ENCODE data around the gene FGF12.

FGF12 gene

DNA sequence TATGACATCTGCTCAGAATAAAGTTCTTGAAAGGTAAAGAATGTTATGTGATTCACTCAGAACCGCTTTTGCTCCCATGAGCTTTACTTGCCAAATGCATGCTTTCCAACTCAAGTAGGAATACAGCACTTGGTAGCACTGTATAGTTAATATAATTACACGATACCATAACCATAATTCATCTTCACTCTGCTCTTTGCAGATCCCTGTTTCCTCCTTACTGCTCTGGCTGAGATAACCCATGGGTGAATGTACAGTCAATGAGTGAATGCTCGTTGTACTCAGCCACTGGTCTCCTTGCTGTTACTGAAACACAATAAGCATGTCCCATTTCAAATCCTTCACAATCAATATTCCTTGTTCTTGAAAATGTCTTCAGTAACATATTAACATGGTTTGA, 550.0 kb downstream of the FGF12 start:
- no peak for DNase-seq

DNA sequence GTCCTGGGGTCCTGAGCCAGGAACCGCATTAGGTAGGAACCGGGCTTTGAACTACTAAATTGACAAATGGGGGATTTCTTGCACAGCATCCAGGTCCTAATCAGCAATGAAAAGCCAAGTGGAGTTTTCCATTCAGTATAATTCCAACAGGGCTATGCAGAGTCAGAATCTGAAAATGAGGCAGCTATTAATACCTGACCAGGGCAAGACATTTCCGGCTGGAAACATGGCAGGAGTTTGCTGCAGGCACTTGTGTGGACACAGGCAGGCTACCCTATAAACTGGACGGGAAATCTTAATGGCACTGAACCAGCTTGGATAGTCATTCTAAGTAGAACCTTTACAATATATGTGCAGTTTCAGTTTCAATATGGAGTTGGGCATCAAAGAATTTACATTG, 553.1 kb downstream of the FGF12 start:
- DNase-seq, result no peak

DNA sequence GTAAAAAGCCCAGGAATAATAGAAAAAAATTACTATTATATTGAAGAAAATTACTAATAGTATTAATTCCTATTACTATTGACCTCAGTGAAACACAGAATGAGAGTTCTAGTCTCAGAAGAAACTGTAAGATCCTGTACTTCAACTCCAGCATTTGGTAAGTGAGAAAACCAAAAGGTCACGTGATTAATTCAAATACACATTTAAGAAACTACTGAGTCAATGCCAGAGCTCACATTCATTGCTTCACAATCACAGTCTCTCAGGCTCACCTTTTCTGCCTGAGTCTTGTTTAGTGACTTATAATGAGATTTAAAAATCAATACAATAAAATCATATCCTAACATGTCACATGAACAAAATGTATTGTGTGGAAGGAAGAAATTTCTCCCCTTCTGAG, 556.1 kb downstream of the FGF12 start:
- peak; percentile 1 for DNase-seq

DNA sequence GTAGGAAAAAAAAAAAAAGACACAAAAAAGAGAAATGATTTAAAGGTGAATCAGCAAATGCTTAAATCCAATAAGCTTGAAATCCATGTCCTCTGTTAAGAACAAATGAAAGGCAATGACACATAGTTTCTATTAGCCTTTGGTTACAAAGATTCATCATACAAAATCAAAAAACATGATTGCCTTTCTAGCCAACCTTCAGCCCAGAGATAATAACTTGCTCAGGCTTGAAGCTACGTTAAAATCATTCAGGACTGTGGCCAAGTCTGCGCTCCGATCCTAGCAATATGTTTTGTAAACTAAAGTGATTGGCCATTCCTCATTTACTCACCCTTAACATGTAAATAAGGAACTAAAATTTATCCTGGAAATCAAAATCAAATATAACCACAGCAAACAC, 556.7 kb downstream of the FGF12 start:
- no peak for DNase-seq

DNA sequence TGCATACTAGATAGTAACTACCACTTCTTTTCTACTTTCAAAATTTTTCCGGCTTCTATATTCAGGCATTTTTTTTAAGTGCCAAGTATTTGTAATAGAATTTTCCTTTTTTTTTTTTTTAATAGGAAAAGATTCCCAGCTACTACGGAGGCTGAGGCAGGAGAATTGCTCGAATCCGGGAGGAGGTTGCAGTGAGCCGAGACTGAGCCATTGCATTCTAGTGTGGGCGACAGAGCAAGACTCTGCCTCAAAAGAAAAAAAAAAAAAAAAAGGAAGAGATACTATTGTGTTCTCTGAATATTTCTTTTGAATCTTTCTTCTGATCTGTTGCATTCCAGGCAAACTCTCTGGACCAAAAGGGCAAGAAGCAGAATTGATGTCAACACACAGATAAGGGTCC, 557.3 kb downstream of the FGF12 start:
- no peak for DNase-seq

DNA sequence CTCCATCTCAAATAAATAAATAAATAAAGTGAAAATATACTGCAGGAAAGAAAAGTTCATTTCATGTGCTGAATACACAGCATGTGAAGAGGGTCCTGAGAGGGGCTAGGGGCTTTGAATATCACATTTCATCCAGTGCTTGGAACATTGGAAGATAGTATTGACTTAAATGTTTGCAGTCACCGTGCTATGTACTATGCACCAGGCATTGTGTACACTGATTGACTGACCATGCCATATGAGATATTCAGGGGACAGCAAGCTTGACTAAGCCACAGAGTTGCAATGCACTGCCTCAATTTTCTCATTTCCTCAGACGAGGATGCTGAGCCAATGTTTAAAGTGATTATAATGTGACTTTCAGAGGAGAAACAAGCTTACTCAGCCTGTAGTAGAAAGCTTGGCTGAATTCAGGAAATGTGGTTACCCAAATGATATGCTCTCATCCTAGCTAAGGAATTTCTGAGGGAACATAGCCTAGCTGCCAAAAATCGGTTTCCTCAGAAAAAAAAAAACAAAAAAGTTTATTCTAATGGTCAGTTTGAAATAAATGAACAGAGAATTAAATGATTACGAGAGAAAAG, 557.9 kb downstream of the FGF12 start:
- no peak for DNase-seq

DNA sequence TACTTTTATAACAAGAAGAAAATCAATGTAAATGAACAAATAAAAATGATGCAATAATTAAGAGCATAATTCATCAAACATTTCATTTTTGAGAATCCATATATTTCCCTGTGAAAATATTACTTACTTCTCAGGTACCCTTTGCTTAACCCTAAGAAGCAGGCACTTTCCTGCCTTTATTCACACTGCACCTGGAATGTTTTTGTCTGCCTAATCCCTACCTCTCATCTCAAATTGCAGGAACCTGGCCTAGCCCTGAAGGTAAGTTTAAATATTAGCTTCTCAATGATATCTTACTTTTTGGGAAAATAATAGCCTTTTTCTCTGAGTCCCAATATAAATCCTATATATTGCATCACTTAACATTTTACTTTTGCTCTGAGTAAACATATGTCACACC, 559.1 kb downstream of the FGF12 start:
- no peak for DNase-seq

DNA sequence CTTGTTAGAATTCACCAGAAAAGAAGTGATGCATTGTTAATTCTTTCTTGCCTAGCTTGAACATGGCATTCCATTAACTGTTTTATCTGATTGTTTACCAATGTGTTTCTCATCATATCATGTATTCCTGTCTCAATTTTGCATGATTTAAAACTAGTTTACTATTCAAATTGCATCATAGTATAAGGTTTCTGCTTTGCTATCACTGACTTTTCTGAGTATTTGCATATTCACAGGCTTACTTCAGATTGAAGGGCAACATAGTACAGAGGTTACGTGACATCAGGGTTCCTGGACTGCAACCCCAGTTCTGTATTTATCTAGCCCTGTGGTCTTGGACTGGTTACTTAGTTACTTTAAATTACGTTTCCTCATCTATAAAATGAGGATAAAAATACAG, 561.8 kb downstream of the FGF12 start:
- no peak for DNase-seq

DNA sequence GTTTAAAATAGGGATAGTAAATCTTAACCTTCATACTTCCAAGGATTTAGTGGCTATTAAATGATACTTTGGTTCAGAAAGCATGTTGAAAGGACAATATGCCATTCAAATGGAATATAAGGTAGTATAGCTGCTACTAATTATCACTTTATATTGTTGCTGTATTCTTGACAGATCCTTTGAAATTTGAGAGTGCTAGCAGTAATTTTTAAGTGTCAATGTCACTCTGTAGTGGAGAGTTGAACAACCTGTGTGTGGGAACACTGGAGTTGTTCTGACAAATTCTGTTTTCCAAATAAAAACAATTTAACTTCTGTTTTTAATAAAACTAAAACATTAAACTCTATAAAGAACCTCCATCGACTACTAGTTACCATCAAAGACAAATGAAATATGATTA, 565.7 kb downstream of the FGF12 start:
- no peak for DNase-seq

DNA sequence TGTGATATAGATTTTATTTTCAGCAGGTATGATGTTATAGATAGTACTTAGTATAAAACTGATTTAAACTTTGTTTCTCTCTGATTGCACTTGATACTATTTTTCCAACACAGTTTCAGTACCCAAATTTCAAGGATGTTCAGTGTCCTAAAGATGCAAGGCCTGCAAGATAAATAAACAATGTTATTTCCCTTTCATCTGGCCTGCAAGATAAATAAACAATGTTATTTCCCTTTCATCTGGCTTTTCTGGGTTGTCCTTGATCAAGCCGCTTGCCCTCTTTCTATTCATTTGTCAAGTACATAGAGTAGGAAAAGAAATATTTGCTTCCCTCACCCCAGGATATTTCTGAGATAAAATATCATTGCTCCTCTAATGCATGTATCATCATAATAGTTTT, 571.0 kb downstream of the FGF12 start:
- no peak for DNase-seq

DNA sequence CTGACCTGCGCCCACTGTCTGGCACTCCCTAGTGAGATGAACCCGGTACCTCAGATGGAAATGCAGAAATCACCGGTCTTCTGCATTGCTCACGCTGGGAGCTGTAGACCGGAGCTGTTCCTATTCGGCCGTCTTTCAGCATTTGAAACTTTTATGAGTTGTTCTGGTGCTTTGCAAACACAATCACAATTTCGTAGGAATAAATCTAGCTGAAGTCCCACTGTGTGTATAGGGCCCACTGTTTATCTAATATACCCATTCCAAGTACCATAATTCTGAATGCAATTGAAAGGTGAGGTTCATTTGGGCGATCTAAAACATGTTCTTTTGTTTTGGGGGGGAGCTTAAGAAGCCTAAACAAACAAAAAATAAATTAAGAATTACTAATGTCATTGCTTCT, 572.1 kb downstream of the FGF12 start:
- no peak for DNase-seq

DNA sequence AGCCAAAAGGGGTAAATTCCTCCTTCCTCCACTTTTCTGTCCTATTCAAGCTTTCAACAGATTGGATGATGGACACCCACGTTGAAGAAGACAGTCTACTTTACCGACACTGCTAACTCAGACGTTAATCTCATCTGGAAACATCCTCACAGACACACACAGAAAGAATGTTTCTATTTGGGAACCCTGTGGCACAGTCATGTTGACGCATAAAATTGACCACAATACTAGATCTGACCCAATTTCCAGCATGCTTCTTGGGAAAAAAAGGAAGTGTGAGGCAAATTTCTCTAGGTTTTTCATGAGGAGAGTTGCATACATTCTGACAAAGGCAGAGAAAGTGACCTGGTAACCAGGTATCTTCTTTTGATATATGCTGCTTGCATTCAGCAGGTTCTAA, 594.1 kb downstream of the FGF12 start:
- no peak for DNase-seq

DNA sequence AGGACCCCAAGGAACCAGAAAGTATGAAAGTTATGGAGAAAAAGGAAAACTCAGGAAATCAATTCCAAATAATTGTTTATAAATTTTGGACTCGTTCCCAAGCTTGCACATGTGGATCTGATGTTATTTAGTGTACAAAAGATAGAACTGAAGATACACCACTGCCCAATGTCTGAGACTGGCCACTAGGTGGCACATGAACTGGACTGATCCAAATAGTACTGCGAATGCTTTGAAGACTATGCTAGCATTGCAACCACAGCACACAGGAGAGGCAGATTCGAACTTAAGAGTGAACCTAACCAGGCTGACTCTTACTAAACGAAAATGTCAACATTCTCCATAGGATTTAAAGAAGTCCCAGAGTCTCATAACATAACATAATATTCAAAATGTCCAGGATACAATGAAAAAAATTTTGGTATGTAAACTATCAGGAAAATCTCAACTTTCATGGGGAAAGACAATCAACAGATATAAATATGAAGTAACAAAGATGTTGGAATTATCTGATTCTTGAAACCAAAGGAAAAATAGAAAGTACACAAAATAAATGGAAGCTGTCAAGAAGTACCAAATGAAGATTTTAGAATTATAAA, 596.7 kb downstream of the FGF12 start:
- DNase-seq, result peak; percentile 40

DNA sequence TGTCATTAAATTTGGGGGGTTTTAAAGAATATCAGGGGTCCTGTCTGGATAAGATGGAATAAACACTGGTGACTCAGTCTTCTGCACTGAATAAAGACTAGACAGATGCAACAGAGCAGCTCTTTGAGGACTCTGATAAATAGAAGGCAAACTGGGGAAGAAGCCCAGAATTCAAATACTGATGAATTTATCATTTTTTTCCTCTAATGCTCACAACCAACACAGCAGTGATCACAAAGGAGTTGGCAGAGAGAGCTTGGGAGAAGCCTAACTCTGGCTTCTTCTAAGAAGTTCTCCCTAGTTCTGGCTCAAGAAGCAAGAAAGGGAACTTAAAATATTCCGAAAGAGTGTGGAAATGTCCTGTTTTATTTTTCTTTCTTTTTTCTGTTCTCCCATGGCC, 597.8 kb downstream of the FGF12 start:
- no peak for DNase-seq

DNA sequence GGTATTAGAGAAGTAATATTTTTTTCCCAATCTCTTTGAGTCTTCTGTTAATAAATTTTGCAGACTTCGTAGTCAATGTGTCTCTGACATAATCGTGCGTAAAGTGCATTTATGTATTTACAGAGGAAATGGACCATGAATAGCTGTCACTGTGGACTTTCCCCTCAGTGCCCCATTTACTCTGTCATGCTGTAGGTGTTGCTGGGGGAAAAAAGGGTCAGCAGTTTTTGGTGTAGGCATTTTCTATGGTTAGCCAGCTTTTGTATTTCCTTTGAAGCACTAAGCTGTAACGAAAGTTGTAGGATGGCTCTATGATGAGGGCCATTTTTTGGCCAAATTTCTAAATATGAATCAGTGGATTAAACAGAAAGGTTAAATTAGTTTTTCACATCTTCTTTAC, 598.4 kb downstream of the FGF12 start:
- no peak for DNase-seq

DNA sequence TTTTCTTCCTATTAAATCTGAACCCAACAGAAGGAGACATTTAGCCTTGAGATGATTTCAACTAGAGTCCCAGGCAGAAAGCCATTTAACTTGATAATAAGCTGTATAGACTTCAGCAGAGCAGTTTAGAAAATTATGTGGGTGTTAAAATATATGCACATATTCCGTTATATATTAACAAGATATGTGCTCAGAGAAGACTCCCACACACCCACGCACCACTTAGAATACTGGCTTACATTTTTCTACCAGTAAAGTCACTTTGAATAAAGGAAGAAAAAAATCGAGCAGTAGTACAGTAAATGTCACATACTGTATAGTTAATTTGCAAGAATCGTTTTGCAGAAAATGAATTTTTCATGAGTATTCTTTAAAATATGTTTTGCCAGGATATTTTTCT, 599.3 kb downstream of the FGF12 start:
- no peak for DNase-seq

DNA sequence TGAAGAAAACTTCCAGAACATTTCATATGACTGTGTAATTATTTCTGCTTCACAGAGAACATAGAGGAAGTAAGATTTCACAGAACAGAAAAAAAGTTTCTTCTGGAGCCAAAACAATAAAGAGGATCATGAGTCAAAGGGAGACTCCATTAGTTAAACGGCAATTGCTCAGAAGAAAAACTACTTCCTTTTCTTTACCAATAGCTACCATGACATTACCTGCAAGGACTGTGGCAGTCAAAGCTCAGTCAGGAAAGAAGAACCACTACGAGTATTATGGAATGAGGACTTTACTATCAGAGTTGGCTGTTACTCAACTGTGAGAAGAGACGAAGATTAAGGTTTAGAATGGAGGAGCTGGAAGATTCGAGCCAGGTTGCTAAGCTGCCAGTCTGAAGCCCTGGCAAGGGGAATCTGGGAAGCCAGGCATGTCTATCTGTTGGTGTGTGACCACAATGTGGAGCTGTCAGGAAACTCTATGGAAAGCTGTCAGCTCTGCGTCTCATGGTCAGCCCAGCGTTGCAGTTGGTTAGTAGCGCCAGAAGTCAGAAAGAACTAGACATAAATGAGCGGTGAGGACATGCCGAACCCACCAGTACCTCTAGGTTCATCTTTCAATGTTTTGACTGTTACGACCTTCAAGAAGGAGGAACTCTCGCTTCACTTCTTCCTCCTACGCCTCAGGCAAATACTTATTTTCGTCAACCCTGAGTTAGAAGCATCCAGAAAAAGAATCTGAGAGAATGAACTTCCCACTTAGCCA, 604.3 kb downstream of the FGF12 start:
- no peak for DNase-seq

DNA sequence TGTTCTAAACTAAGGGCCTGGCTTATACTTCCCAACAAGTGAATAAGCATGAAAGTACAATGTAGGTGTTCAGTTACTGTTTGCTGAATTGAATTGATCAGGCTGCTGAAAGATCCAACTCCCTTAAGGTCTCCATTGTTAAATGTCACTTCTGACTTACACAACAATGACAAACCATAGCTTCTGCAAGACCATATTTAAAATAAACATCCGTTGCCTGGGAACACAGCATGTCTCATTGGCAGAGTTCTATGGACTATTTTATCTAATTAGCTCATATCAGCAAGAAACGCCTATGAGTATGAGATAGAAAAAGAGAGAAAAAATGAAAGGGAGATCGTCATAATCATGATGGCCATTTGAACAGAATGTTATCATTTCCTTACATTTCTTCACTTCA, 605.4 kb downstream of the FGF12 start:
- DNase-seq, result no peak

DNA sequence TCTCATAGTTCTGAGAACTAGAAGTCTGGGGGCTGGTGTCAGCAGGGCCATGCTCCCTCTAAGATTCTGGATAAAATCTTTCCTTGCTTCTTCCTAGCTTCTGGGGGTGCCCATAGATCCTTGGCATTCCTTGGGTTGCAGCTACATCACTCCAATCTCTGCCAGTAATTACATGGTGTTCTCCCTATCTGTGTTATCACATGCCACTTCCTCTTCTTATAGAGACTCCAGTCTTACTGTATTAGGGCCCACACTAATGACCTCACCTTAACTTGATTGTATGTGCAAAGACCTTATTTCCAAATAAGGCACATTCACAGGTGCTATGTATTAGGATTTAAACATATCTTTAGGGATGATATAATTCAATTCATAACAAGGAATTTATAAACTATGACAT, 618.5 kb downstream of the FGF12 start:
- DNase-seq, result no peak

DNA sequence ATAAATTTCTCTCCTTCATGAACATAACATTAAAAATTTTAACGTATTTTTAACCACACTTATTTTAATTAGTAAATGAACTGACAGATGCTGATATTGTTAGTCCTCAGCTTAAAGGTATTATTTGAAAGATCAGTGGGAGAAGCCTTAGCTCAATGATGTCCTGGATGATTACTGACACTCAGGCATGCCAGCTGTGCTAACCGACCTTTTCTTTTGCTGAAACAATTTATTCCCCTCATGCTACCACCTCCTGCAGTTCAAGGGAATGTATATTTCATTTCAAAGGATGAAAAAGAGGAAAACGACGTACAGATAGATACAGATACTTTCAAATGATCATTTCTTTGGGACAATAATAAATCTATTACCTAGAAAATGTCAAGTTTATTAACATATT, 620.8 kb downstream of the FGF12 start:
- no peak for DNase-seq

DNA sequence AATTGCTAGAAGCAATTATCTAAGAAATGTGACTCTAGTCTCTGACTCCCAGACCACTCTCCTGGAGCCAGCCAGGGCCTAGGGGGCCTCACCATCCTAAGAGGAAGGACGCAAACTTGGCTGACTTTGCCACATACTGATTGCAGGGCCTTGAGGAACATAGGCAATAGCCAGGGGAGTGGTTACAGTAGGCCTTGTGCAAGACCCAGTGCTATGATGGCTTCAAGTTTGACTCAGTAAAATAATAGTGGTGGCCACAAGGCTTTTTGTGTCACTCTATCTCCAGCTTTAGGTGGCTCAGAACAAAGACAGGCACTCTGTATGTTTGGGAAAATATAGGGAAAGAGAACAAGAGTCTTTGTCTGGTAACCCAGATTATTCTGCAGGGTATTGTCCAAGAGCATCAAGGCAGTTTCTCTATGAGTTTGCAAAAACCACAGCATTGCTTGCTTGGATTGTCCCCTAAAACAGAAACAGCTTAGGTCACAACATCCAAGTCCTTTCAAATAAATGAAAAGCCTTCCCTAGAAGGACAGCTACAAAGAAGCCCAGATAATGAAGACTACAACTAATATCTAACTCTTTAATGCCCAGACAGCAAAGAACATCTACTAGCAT, 634.8 kb downstream of the FGF12 start:
- no peak for DNase-seq

DNA sequence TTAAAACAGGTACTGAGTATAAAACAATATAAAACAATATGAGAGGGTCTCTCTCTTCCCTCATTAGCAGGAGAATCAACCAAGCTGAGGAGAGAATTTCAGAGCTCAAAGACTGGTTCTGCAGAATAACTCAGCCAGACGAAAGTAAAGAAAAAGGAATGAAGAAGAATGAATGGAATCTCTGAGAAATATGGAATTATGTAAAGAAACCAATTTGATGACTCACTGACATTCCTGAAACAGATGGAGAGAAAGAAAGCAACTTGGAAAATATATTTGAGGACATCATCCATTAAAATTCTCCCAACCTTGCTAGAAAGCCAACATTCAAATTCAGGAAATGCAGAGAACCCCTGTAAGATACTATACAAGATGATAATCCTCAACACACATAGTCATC, 635.5 kb downstream of the FGF12 start:
- no peak for DNase-seq

DNA sequence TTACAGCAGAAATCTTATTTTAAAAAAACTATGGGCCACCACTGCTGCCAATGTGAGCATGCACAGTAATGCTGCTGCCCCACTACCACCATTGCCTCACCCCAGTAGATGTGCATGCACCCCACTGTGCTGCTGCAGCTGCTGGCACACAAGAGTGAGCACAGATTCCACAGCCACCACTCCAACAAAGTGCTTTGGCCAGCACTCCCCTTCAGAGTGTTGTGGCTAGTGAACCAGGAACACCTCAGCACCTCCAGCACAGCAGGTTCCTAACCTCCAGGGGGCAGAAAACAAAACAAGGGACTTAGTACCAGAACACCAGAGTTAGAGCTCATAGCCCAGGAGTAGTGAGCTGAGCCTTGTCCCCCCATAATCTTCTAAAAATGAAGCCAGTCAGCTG, 636.8 kb downstream of the FGF12 start:
- DNase-seq, result no peak

All from activated CD4-positive, alpha-beta T cell treated with anti-CD3 and anti-CD28 coated beads, Interleukin-10, Interleukin-2, amounts not matched to agents 100 ng/mL and 50 ng/mL, durations not matched to agents 16 hours and 8 hours (primary cell).